Gastroesophageal sphincter (tissue), 4 donors: ENCODE measurements around the gene AIRE. TPM values are rescaled to one million over a fixed set of nuclear protein-coding genes. Genes with fewer than 3 reads are reported as not detected.

ENCODE experiments used
- ATAC-seq: fragments of 150-250 bp; one replicate; pipeline ENCODE4 v1.9.1; 2016; ENCODE audit warnings: mild to moderate bottlenecking, moderate library complexity
- H3K27ac ChIP-seq, 4 donors: fragments of 200-600 bp; sonication (generic) in 3 of 4; 1 replicate in 3 of 4; 2 replicates in 1 of 4; pipeline ENCODE4 v1.5.1; 2016 to 2019
- H3K27me3 ChIP-seq: fragments of 200-600 bp; sonication (generic); one replicate; pipeline ENCODE4 v1.5.1; 2019
- H3K36me3 ChIP-seq, 2 donors: fragments of 200-600 bp; sonication (generic); one replicate each; pipeline ENCODE4 v1.5.1; 2019; ENCODE audit warnings: control low read depth in 1 of 2
- H3K4me1 ChIP-seq, 3 donors: fragments of 200-600 bp; sonication (generic); 1 replicate in 2 of 3; 2 replicates in 1 of 3; pipeline ENCODE4 v1.5.1; 2016 to 2019; ENCODE audit warnings: control low read depth in 2 of 3
- H3K4me3 ChIP-seq, 2 donors: fragments of 200-600 bp; sonication (generic); one replicate each; pipeline ENCODE4 v1.5.1; 2019; ENCODE audit warnings: mild to moderate bottlenecking in 1 of 2, moderate library complexity in 1 of 2
- H3K9me3 ChIP-seq, 3 donors: fragments of 200-600 bp; sonication (generic); one replicate each; pipeline ENCODE4 v1.5.1; 2017 to 2019; ENCODE audit warnings: control low read depth in 2 of 3
- EP300 ChIP-seq: sonication (generic); formaldehyde crosslinking; IDR thresholded peaks from one replicate; pipeline ENCODE4 v1.6.1; 2017; ENCODE audit warnings: antibody characterized with exemption, mild to moderate bottlenecking
- POLR2A ChIP-seq, 2 donors: fragments of 450-650 bp; IDR thresholded peaks; one replicate each; pipeline ENCODE4 v1.6.1; 2017; ENCODE audit warnings: antibody characterized with exemption in 2 of 2, mild to moderate bottlenecking in 2 of 2, moderate library complexity in 1 of 2
- POLR2AphosphoS5 ChIP-seq: sonication (generic); formaldehyde crosslinking; IDR thresholded peaks from one replicate; pipeline ENCODE4 v1.6.1; 2017; ENCODE audit warnings: antibody characterized with exemption
- WGBS, 2 donors: methylation state at CpG; one replicate each; pipeline ENCODE4 v1.1.5; 2018; ENCODE audit warnings: low coverage in 1 of 2; 5-methylcytosine and 5-hydroxymethylcytosine counted together
- total RNA-seq, 4 donors: library from RNA; depleted of rRNA; stranded (reverse); fragments of >200 nt; gene quantifications; one replicate each; pipeline ENCODE4 v1.1.0, GENCODE V29; 2016
- TF ChIP-seq, protein P1 (sequence below), 4 experiments: fragments of 200-600 bp in 2 of 4; fragments of 450-650 bp in 2 of 4; sonication (generic) in 1 of 4; IDR thresholded peaks; one replicate each; pipeline ENCODE4 v1.5.1; 2017 to 2019; ENCODE audit warnings: antibody characterized with exemption in 4 of 4, mild to moderate bottlenecking in 2 of 4, moderate library complexity in 2 of 4

Gene AIRE
- total RNA-seq, 4 donors from 2014 or later = not detected

DNA sequence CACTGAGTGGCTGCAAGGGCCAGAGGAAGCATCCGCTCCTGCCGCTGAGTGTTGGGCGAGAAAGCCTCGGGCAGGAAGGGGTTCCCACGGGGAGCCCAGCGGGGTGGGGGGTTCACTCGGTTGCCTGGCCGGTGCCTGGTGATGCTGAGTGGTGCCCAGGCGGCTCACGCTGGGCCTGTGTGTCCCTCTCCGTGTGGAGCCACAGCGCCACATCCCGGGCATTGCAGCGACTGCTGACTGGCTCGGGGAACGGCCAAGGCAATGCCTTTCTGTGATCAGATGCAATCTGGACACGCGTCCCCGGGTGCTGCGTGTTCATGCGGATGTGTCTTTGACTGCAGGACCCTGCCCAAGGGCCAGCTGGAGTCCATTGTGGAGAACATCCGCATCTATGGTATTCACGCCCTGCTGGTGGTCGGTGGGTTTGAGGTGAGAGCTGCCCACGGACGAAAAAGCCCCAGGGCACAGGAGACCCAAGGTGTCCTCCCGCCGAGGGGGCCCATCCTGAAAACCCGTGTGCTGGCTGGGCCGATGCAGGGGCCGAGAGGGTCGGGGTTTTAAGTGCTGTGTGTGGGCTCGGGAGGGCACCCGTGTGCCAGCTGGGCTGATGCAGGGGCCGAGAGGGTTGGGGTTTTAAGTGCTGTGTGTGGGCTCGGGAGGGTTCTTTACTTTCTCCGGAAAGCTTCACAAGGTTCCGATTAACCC, 37.1 kb downstream of the AIRE start:
- no peak overlapping the region for H3K27ac ChIP-seq
- no peak for ATAC-seq
- no CpG with 5 or more reads among the region's 38 CpGs for WGBS, 2 donors
- TF ChIP-seq POLR2A (IDR thresholded peaks at IDR 0.05) (no peak), EP300 (no peak), POLR2AphosphoS5 (no peak)
- TF ChIP-seq, protein P1, sequence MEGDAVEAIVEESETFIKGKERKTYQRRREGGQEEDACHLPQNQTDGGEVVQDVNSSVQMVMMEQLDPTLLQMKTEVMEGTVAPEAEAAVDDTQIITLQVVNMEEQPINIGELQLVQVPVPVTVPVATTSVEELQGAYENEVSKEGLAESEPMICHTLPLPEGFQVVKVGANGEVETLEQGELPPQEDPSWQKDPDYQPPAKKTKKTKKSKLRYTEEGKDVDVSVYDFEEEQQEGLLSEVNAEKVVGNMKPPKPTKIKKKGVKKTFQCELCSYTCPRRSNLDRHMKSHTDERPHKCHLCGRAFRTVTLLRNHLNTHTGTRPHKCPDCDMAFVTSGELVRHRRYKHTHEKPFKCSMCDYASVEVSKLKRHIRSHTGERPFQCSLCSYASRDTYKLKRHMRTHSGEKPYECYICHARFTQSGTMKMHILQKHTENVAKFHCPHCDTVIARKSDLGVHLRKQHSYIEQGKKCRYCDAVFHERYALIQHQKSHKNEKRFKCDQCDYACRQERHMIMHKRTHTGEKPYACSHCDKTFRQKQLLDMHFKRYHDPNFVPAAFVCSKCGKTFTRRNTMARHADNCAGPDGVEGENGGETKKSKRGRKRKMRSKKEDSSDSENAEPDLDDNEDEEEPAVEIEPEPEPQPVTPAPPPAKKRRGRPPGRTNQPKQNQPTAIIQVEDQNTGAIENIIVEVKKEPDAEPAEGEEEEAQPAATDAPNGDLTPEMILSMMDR (IDR thresholded peaks at IDR 0.05) = no peak
- H3K4me1 ChIP-seq = no peaks in the 10 kb centered on the region
- H3K4me3 ChIP-seq = no peak overlapping the region
- H3K36me3 ChIP-seq = peaks cover 0 to 100% of the 10 kb centered on the region in 2 donors
- no peaks in the 10 kb centered on the region for H3K9me3 ChIP-seq
- H3K27me3 ChIP-seq = no peaks in the 10 kb centered on the region

- Histone ChIP-seq H3K36me3 (peaks cover 0 to 98% of the 10 kb centered on the region in 2 donors), H3K27ac (no peak overlapping the region), H3K9me3 (no peaks in the 10 kb centered on the region), H3K4me3 (no peak overlapping the region), H3K4me1 (no peaks in the 10 kb centered on the region), H3K27me3 (no peaks in the 10 kb centered on the region)
- WGBS, 2 donors = 74% methylated on average over 6 of the region's 20 CpGs; no CpG with 5 or more reads in 1 of the 2 donors
- no peak for TF ChIP-seq POLR2AphosphoS5
- TF ChIP-seq POLR2A (IDR thresholded peaks at IDR 0.05) = no peak
- TF ChIP-seq, protein P1 (IDR thresholded peaks at IDR 0.05) = no peak
- TF ChIP-seq EP300 = no peak
- no peak for ATAC-seq
Observed at GRCh38 chr21:44323591-44323990, 37.9 kb downstream of the AIRE start.

DNA sequence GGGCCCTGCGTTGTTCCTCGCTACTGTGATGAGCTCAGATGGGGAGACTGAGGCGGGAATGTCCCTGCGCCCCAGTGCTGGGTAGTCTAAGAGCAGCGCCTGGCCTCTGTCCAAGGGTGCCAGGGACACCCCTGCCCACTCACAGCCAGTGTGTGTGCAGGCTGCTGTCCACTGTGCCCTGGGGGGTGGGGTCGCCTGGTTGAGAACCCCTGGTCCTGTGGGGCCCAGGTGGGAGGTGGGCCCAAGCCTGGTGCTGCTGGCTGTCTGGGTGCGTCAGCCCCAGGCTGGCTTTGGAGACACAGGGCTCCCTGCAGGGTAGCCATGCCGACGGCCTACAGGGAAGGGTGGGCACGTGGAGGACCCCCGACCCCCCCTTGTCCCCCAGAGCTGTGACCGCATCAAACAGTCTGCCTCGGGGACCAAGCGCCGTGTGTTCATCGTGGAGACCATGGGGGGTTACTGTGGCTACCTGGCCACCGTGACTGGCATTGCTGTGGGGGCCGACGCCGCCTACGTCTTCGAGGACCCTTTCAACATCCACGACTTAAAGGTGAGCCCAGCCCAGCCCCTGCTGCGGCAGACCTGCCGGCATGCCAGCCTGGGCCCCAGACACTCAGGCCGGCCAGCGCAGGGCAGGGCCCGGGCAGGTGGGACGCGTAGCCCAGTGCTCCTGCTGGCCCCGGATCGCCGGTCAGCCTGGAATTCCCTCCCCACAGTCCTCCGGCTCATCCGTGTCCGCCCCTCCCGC, 38.6 kb downstream of the AIRE start:
- ATAC-seq = no peak
- Histone ChIP-seq H3K27me3 (no peaks in the 10 kb centered on the region), H3K4me3 (no peak overlapping the region), H3K9me3 (no peaks in the 10 kb centered on the region), H3K36me3 (peaks cover 0 to 93% of the 10 kb centered on the region in 2 donors), H3K4me1 (no peaks in the 10 kb centered on the region), H3K27ac (no peak overlapping the region)
- 100% methylated on average over 2 to 4 of the region's 37 CpGs for WGBS, 2 donors
- TF ChIP-seq POLR2AphosphoS5 (no peak), EP300 (no peak), POLR2A (IDR thresholded peaks at IDR 0.05) (no peak)
- TF ChIP-seq, protein P1 (IDR thresholded peaks at IDR 0.05) = no peak

DNA sequence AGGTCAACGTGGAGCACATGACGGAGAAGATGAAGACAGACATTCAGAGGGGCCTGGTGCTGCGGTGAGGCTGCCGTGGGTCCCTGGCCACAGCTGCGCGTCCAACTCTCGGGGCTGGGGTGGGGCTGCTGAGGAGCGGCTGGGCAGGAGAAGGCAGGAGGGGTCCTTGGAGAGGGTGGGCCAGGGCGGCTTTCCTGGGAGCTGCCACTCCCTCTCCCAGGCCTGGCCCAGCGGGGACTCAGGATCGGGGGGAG, 39.1 kb downstream of the AIRE start:
- H3K36me3 ChIP-seq = peaks cover 0 to 93% of the 10 kb centered on the region in 2 donors
- no peak for TF ChIP-seq POLR2A (IDR thresholded peaks at IDR 0.05)
- H3K4me1 ChIP-seq = no peaks in the 10 kb centered on the region
- H3K27me3 ChIP-seq = no peaks in the 10 kb centered on the region
- no peak for ATAC-seq
- no peak overlapping the region for H3K4me3 ChIP-seq
- no peaks in the 10 kb centered on the region for H3K9me3 ChIP-seq
- H3K27ac ChIP-seq = no peak overlapping the region
- WGBS, 2 donors = 92% methylated on average over 5 of the region's 11 CpGs; no CpG with 5 or more reads in 1 of the 2 donors

- H3K27ac ChIP-seq = no peak overlapping the region
- TF ChIP-seq POLR2A (IDR thresholded peaks at IDR 0.05) (no peak), EP300 (no peak), POLR2AphosphoS5 (no peak)
- TF ChIP-seq, protein P1 (IDR thresholded peaks at IDR 0.05) = no peak
- ATAC-seq = no peak
Observed at GRCh38 chr21:44325386-44326271, 40.0 kb downstream of the AIRE start.

More at GRCh38 chr21:44325386-44326271, 40.0 kb downstream of the AIRE start:
- Histone ChIP-seq H3K4me1 (no peaks in the 10 kb centered on the region), H3K36me3 (peaks cover 0 to 93% of the 10 kb centered on the region in 2 donors), H3K27me3 (no peaks in the 10 kb centered on the region), H3K9me3 (no peaks in the 10 kb centered on the region), H3K4me3 (no peak overlapping the region)
- WGBS, 2 donors = 72% methylated on average over 5 of the region's 44 CpGs; no CpG with 5 or more reads in 1 of the 2 donors
